H7 (cell line): Measurements from ENCODE around the gene BCS1L. TPM values are rescaled to one million over a fixed set of nuclear protein-coding genes. Genes with fewer than 3 reads are reported as not detected.

Experiments
- DNase-seq: peaks from one replicate; pipeline ENCODE4 v3.0.0; 2012
- H3K27me3 ChIP-seq: 2 replicates; pipeline ENCODE4 v1.6.0; 2011; ENCODE audit warnings: mild to moderate bottlenecking, low read length; ENCODE audit not compliant: control insufficient read depth, insufficient read depth
- H3K36me3 ChIP-seq: replicated peaks from 2 replicates; pipeline ENCODE4 v1.5.1; 2011; ENCODE audit warnings: low read length; ENCODE audit not compliant: control insufficient read depth, insufficient read depth
- H3K4me3 ChIP-seq: 2 replicates; pipeline ENCODE4 v1.5.1; 2011; ENCODE audit warnings: low read depth, mild to moderate bottlenecking, control low read depth, low read length, moderate library complexity; ENCODE audit not compliant: insufficient read depth
- total RNA-seq: library from RNA; depleted of rRNA; stranded (reverse); fragments of >200 nt; shearing (Covaris generic); gene quantifications from 2 replicates; pipeline ENCODE4 v1.2.3, GENCODE V29; 2014; rRNA removed

BCS1L gene, protein sequence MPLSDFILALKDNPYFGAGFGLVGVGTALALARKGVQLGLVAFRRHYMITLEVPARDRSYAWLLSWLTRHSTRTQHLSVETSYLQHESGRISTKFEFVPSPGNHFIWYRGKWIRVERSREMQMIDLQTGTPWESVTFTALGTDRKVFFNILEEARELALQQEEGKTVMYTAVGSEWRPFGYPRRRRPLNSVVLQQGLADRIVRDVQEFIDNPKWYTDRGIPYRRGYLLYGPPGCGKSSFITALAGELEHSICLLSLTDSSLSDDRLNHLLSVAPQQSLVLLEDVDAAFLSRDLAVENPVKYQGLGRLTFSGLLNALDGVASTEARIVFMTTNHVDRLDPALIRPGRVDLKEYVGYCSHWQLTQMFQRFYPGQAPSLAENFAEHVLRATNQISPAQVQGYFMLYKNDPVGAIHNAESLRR
- 31.1 and 32.2 TPM in 2 replicates for total RNA-seq

DNA sequence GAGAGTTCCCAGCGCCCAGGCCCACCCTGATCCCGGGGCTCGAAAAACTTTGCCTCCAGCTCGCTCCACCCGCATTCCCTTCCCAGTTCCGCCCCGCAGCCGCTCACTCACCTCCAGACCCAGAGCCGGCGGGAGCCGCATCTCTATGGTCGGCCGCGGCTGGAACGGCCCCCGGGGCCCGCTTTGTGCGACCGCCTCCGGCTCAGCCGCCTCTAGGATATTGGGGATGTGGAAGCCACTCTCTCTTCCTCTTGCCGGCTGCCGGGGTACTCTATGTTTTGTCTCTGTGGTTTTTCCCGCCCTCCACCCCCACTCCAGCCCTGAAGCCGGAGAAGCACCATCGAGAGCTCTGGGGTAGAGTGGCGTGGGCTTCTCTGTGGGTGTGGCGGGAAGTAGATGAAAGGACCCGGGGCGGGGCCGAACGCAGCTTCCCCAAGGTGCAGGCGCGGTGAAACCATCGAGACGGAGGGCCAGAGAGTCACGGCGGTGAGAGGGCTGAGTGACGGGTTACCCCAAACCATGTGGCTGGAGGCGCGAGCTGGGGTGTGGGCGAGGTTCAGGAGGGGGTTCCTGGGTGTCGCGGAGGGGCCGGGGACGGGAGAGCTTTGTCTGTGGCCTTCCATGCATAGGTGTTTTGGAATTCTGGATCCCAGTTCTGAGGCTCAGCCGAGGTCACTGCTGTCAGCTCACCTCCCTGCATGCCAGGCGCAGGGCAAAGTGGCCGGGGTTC, at the start of gene BCS1L, which contains the start of gene ZNF142:
Gene BCS1L (plus strand): TSS at position 426 of the 730 bp plus-strand sequence. CDS start 1,305 bp downstream, outside the sequence.
Gene ZNF142 (minus strand): TSS at position 366 of the 730 bp plus-strand sequence. CDS start 3,194 bp downstream, outside the sequence.
- H3K27me3 ChIP-seq = no peaks in the 10 kb centered on the region
- H3K36me3 ChIP-seq = peaks cover 25% of the 10 kb centered on the region
- peak within 1 kb of the TSS; percentile 97 for H3K4me3 ChIP-seq
- DNase-seq = peak; percentile 96

DNA sequence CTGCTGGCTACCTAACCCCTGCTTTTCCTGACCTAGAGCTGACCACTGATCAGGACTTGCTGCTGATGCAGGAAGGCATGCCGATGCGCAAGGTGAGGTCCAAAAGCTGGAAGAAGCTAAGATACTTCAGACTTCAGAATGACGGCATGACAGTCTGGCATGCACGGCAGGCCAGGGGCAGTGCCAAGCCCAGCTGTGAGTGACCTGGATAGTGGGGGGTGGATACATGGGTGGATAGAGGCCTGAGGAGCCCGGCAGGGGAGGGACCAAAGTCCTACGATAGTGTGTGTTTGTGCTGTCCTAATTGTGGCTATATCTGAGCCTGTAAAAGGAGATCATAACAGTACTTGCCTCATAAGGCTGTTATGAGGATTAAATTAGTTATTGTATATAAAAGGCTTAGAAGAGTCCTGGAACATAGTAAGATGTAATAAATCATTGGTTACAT, 43.6 kb upstream of the BCS1L start:
- no peak for DNase-seq

DNA sequence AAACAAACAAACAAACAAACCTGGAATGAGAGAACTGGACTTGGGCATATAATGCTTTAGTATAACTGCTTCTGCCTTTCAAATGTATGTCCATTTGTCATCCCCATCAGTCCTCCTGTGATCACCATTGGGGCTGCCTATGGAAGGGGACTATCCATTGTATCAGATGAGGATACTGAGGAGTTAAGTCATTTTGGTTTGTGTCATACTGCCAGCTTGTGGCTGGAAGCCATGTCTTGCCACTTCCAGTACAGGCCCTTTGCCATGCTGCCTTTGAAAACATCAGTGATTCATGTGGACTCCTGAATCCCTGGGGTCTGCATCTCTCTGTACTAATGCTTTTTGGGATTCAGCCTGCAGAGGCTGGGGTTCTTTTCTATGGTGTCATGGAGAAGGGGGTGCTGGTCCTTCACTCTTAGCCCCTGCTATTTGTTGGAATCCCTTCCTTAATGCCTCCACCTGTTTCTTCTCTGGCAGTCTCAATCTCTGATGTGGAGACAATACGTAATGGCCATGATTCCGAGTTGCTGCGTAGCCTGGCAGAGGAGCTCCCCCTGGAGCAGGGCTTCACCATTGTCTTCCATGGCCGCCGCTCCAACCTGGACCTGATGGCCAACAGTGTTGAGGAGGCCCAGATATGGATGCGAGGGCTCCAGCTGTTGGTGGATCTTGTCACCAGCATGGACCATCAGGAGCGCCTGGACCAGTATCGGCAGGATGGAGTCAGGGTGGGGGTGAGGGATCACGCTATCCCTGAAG, 41.2 kb upstream of the BCS1L start:
- no peak for DNase-seq
- H3K36me3 ChIP-seq = no peaks in the 10 kb centered on the region
- no peak overlapping the region for H3K4me3 ChIP-seq
- no peaks in the 10 kb centered on the region for H3K27me3 ChIP-seq

More for the DNA sequence above, 43.6 kb upstream of the BCS1L start:
- Histone ChIP-seq H3K4me3 (no peak overlapping the region), H3K36me3 (no peaks in the 10 kb centered on the region), H3K27me3 (no peaks in the 10 kb centered on the region)

DNA sequence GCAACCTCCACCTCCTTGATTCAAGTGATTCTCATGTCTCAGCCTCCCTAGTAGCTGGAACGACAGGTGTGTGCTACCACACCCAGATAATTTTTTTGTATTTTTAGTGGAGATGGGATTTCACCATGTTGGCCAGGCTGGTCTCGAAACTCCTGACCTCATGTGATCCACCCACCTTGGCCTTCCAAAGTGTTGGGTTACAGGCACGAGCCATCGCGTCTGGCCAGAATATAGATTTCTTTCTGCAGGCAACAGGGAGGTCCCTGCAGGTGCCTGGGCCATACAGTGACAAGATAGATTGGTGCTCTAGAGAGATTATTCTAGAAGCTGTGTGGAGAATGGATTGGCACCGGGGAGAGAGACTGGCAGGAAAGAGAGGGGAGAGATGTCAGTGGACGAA, 38.5 kb upstream of the BCS1L start:
- Histone ChIP-seq H3K27me3 (no peaks in the 10 kb centered on the region), H3K4me3 (no peak overlapping the region), H3K36me3 (no peaks in the 10 kb centered on the region)
- no peak for DNase-seq

DNA sequence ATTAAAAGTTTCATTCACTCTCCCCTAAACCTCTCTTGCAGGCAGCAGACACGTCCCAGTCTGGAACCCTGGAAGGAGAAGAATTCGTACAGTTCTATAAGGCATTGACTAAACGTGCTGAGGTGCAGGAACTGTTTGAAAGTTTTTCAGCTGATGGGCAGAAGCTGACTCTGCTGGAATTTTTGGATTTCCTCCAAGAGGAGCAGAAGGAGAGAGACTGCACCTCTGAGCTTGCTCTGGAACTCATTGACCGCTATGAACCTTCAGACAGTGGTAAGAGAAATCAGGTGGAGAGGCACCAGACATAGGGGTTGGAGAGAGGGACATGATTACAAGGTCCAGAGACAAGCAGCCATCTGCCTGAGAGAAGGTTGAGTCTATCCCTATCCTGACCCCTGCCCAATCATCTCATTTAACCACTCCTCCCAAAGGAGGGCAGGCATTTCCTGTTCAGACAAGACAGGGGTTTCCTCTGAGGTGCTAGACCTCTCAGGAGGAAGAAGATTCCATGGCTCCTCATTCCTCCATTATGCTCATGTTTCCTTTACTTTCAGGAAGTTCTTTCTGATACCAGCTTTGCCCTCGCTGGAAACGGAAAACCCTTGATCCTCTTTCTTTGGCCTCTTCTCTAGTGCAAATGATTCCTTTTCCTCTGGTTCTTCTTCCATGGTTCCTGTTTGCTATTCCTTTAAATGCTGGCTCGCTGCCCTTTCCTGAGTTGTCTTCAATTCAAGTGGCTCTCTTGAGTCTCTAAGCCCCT, 36.7 kb upstream of the BCS1L start:
- peak; percentile 19 for DNase-seq
- Histone ChIP-seq H3K4me3 (no peak overlapping the region), H3K27me3 (no peaks in the 10 kb centered on the region), H3K36me3 (no peaks in the 10 kb centered on the region)

DNA sequence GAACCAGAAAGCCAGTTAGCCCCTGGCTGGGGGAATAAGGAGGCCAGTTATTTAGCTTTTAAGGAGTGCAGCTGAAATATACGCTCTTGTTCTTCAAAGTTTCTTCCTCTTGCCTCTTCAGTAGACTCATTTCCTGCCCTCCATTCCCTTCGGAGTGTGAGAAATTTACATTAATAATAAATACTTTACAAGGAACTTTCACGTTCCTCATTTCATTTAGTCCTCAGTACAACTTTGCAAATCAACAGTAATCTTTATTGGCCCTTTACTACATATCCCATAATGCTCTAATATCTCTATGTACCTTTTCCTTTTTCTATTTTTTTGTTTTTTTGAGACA, 36.1 kb upstream of the BCS1L start:
- DNase-seq = no peak
- no peaks in the 10 kb centered on the region for H3K27me3 ChIP-seq
- no peaks in the 10 kb centered on the region for H3K36me3 ChIP-seq
- no peak overlapping the region for H3K4me3 ChIP-seq

DNA sequence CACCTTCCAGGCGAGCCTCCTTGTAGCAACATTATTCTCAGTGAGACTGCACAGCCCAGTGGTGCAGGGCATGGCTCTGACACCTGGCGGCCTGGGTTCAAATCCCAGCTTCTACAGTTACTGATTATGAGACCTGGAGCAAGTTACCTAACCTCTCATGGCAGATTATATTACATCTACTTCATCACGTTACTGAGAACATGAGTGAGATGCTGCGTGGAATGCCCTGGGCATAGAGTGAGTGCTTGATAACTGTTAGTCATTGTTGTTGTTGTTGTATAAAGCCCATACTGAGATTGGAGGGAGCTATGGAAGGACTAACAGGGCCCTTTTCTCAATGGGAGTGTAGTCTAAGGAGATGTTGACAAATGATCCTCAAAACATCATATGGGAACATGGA, 33.1 kb upstream of the BCS1L start:
- H3K4me3 ChIP-seq = no peak overlapping the region
- no peaks in the 10 kb centered on the region for H3K36me3 ChIP-seq
- no peak for DNase-seq
- no peaks in the 10 kb centered on the region for H3K27me3 ChIP-seq

DNA sequence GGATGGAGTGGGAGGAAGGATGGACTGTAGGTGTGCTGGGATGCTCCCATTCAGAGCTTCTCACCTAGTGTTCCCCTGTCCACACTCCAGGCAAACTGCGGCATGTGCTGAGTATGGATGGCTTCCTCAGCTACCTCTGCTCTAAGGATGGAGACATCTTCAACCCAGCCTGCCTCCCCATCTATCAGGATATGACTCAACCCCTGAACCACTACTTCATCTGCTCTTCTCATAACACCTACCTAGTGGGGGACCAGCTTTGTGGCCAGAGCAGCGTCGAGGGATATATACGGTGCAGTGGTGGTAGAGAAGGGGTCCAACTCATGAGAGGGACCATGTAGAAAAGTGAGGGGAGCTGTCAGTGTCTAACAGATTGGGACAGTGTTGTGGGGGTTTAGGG, 31.5 kb upstream of the BCS1L start:
- no peak overlapping the region for H3K4me3 ChIP-seq
- no peak for DNase-seq
- H3K27me3 ChIP-seq = no peaks in the 10 kb centered on the region
- no peaks in the 10 kb centered on the region for H3K36me3 ChIP-seq

DNA sequence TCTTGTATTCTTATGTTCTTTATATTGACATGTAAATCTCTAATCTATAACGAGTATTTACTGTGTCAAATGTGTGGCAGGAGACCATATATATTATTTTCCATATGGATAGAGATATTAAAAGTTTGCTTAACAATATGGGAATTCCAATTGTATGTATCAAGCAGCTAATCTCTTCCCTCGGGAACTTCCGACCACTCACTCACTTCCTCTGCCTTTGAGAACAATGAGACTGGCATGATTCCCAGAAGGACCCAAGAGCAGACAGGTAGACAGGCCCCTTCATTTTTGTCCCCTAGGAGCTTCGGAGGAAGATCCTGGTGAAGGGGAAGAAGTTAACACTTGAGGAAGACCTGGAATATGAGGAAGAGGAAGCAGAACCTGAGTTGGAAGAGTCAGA, 27.6 kb upstream of the BCS1L start:
- H3K27me3 ChIP-seq = no peaks in the 10 kb centered on the region
- DNase-seq = no peak
- peaks cover 9% of the 10 kb centered on the region for H3K36me3 ChIP-seq
- no peak overlapping the region for H3K4me3 ChIP-seq

DNA sequence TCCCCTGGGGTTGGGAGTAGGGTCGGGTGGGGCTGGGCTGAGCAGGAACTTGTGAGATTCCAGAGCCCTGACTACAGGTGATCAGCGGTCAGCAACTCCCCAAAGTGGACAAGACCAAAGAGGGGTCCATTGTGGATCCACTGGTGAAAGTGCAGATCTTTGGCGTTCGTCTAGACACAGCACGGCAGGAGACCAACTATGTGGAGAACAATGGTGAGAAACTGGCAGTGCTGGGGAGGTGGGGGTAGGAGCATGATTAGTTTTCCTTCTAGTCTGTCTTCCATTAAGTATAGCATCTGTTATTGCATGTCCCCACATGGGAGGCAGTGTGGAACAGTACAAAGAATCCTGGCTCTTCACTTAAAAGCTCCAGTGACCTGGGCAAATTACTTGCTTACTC, 23.8 kb upstream of the BCS1L start:
- no peak for DNase-seq
- no peaks in the 10 kb centered on the region for H3K27me3 ChIP-seq
- no peak overlapping the region for H3K4me3 ChIP-seq
- peaks cover 25% of the 10 kb centered on the region for H3K36me3 ChIP-seq

DNA sequence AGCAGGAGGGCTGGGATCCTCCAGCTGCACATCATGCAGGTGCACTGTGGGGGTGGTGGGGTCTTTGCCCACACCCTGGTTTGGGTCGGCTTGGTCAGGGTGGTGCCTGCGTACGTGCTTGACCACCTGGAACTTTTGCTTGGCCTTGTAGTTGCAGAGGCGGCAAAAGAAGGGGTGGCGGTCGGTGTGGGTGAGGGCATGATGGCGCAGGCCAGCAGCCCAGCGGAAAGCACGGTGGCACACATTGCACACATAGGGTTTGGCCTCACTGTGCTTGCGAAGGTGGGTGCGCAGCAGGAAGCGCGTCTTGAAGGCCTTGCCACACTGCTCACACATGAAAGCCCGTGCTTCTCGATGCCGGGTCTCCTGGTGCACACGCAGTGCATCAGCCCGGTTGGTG, 21.1 kb upstream of the BCS1L start:
- DNase-seq = no peak
- peaks cover 35% of the 10 kb centered on the region for H3K36me3 ChIP-seq
- no peak overlapping the region for H3K4me3 ChIP-seq
- no peaks in the 10 kb centered on the region for H3K27me3 ChIP-seq

DNA sequence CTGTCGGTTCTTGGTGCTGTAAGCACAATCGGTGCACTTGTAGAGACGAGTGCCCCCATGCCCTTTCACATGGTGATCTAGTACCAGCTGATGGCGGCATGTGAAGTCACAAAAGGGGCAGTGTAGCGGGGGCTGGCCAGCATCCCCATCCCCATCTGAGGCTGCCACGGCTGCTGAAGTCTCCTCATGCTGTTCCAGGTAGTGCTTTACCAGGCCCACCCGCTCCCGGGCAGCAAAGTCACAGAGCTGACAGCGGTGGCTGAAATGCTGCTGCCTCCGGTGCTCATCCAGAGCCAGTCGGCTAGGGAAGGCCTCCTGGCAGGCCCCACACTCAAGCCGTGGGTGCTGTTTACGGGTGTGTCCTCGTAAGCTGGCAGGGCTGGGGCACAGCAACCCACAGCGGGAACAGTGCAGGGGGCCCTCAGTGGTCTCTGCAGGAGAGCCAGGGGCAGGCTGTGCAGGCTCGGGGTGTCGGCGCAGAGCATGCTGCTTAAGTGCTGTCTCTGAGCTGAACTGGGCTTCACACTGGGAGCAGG, 17.3 kb upstream of the BCS1L start:
- Histone ChIP-seq H3K4me3 (no peak overlapping the region), H3K36me3 (peaks cover 50% of the 10 kb centered on the region), H3K27me3 (no peaks in the 10 kb centered on the region)
- DNase-seq = no peak

DNA sequence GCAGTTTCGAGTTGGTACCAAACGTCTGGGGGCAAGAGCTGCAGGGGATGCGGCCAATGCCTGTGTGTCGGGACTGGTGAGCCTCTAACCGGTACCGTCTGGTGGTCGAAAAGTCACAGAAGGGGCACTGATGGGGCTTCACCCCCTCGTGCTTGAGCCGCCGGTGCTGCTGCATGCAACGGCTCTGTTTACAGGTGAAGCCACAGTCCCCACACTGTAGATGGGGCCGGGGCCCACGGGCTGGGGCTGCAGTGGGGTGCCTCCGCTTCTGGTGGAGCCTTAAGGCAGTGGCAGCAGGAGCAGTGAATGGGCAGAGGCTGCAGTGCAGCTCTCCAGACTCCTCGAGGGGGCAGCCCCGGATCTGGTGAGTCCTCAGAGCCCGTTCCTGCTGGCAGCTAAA, 16.7 kb upstream of the BCS1L start:
- no peak overlapping the region for H3K4me3 ChIP-seq
- no peak for DNase-seq
- peaks cover 54% of the 10 kb centered on the region for H3K36me3 ChIP-seq
- no peaks in the 10 kb centered on the region for H3K27me3 ChIP-seq
